PC-3 (cell line): Measurements from ENCODE around the gene RPL13.

Experiments used
- EZH2 ChIP-seq: fragments of 300-600 bp; sonication (generic); IDR thresholded peaks from one replicate; pipeline ENCODE4 v1.6.1; 2017; ENCODE audit warnings: antibody characterized with exemption, mild to moderate bottlenecking, low read length; ENCODE audit not compliant: unreplicated experiment
- EZH2phosphoT487 ChIP-seq: fragments of 300-600 bp; sonication (generic); IDR thresholded peaks from 2 replicates; pipeline ENCODE4 v1.6.1; 2018; ENCODE audit warnings: mild to moderate bottlenecking, antibody characterized with exemption, low read length, borderline replicate concordance
- TF ChIP-seq, protein P1 (sequence below): fragments of 300-600 bp; sonication (generic); conservative IDR thresholded peaks from 2 replicates; pipeline ENCODE4 v1.5.1; 2017; ENCODE audit warnings: antibody characterized with exemption, low read depth, mild to moderate bottlenecking, low read length

- TF ChIP-seq, protein P1, sequence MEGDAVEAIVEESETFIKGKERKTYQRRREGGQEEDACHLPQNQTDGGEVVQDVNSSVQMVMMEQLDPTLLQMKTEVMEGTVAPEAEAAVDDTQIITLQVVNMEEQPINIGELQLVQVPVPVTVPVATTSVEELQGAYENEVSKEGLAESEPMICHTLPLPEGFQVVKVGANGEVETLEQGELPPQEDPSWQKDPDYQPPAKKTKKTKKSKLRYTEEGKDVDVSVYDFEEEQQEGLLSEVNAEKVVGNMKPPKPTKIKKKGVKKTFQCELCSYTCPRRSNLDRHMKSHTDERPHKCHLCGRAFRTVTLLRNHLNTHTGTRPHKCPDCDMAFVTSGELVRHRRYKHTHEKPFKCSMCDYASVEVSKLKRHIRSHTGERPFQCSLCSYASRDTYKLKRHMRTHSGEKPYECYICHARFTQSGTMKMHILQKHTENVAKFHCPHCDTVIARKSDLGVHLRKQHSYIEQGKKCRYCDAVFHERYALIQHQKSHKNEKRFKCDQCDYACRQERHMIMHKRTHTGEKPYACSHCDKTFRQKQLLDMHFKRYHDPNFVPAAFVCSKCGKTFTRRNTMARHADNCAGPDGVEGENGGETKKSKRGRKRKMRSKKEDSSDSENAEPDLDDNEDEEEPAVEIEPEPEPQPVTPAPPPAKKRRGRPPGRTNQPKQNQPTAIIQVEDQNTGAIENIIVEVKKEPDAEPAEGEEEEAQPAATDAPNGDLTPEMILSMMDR, result no peak
- TF ChIP-seq EZH2phosphoT487, result no peak
- TF ChIP-seq EZH2, result no peak
These were observed 37.7 kb downstream of the RPL13 start for GRCh38 chr16:89598199-89598598.
